ENCODE data around the gene COL4A1.

The COL4A1 gene

GRCh38 chr13:110231348-110232047, 75.5 kb downstream of the COL4A1 start:
- no peak for DNase-seq

- no peak for DNase-seq
These were observed 76.2 kb downstream of the COL4A1 start for GRCh38 chr13:110230661-110231347.

- no peak for DNase-seq
These were observed 76.9 kb downstream of the COL4A1 start for GRCh38 chr13:110229905-110230563.

- DNase-seq = no peak
These were observed 77.7 kb downstream of the COL4A1 start for GRCh38 chr13:110228936-110229904.

- no peak for DNase-seq
These were observed 78.9 kb downstream of the COL4A1 start for GRCh38 chr13:110227864-110228643.

GRCh38 chr13:110227416-110227815, 79.5 kb downstream of the COL4A1 start:
- no peak for DNase-seq

- DNase-seq = no peak
These were observed 81.1 kb downstream of the COL4A1 start for GRCh38 chr13:110225609-110226574.

- no peak for DNase-seq
These were observed 82.0 kb downstream of the COL4A1 start for GRCh38 chr13:110225003-110225402.

GRCh38 chr13:110224519-110224918, 82.4 kb downstream of the COL4A1 start:
- DNase-seq = no peak

GRCh38 chr13:110221406-110222117, 85.4 kb downstream of the COL4A1 start:
- no peak for DNase-seq

GRCh38 chr13:110220471-110220870, 86.5 kb downstream of the COL4A1 start:
- DNase-seq = no peak

- no peak for DNase-seq
These were observed 88.3 kb downstream of the COL4A1 start for GRCh38 chr13:110218581-110219201.

GRCh38 chr13:110217811-110218210, 89.1 kb downstream of the COL4A1 start:
- no peak for DNase-seq

GRCh38 chr13:110217085-110217484, 89.9 kb downstream of the COL4A1 start:
- no peak for DNase-seq

- no peak for DNase-seq
These were observed 90.4 kb downstream of the COL4A1 start for GRCh38 chr13:110216398-110217041.

- DNase-seq = no peak
These were observed 91.0 kb downstream of the COL4A1 start for GRCh38 chr13:110216006-110216397.

GRCh38 chr13:110215606-110216005, 91.4 kb downstream of the COL4A1 start:
- DNase-seq = no peak

GRCh38 chr13:110214637-110215036, 92.3 kb downstream of the COL4A1 start:
- DNase-seq = no peak

GRCh38 chr13:110213461-110214074, 93.4 kb downstream of the COL4A1 start:
- no peak for DNase-seq

Data from NCI-H2171 (cell line).